Measurements from ENCODE around the gene ZNF365.

- no peak for TF ChIP-seq POLR2A (IDR thresholded peaks at IDR 0.05)
- TF ChIP-seq CTCF (IDR thresholded peaks at IDR 0.05) = peak in 1 of 6 experiments; percentile 17
Observed at GRCh38 chr10:62414359-62414758, 40.2 kb downstream of the ZNF365 start.
